Right lobe of liver (tissue), 4 donors: Measurements from ENCODE around the gene ALG9.

Experiments
- CTCF ChIP-seq, 4 donors: fragments of 200-600 bp in 3 of 4; fragments of 450-650 bp in 1 of 4; IDR thresholded peaks; one replicate each; pipeline versions ENCODE4 v1.5.1 to v1.8.0; 2016 to 2022; ENCODE audit warnings: antibody characterized with exemption in 4 of 4, mild to moderate bottlenecking in 2 of 4
- POLR2A ChIP-seq: fragments of 450-650 bp; IDR thresholded peaks from one replicate; pipeline ENCODE4 v1.6.1; 2017; ENCODE audit warnings: antibody characterized with exemption, mild to moderate bottlenecking
- donor health status: DM: no; HTN: no; CAD: no.
- donor health status: DM: no; HTN: no; CAD: no.
- donor health status: DM: no; HTN: yes; CAD: no.

- TF ChIP-seq POLR2A (peak; percentile 69), CTCF (IDR thresholded peaks at IDR 0.05) (no peak)
Observed at GRCh38 chr11:111785886-111786412, 85.4 kb downstream of the ALG9 start.
